ENCODE results near the gene PSMD10. TPM values are rescaled to one million over a fixed set of nuclear protein-coding genes. Genes with fewer than 3 reads are reported as not detected.

The PSMD10 gene
- total and polyA plus RNA-seq, 2 of the 8 experiments (the other 6 are each of a cell fraction or from before 2014, with no cell fraction given), result 49.9 to 79.9 TPM

- Histone ChIP-seq H2AK5ac (ENCODE audit: low read depth, low read length) (no peak overlapping the region), H2AFZ (ENCODE audit: low read length) (no peak overlapping the region), H2BK12ac (ENCODE audit: low read depth, low read length) (no peak overlapping the region), H3K4me1 (replicated peaks in 1 of 4; ENCODE audit: control insufficient read depth in 3 of 4, insufficient read depth in 4 of 4, low read length in 3 of 4) (no peaks in the 10 kb centered on the region), H3K4me3 (ENCODE audit: extremely low read depth in 1 of 4, insufficient read depth in 2 of 4, low read depth in 3 of 4, low read length in 4 of 4) (no peak overlapping the region), H3K4ac (replicated peaks; ENCODE audit: insufficient read length, low read depth, low read length) (no peak overlapping the region), H2BK15ac (ENCODE audit: low read length) (no peak overlapping the region), H3K27me3 (replicated peaks in 1 of 4; ENCODE audit: control insufficient read depth in 3 of 4, extremely low read depth in 1 of 4, insufficient read depth in 3 of 4, low read length in 3 of 4) (no peaks in the 10 kb centered on the region), H3K23me2 (ENCODE audit: low read depth, low read length) (no peaks in the 10 kb centered on the region), H3K9ac (replicated peaks in 1 of 4; ENCODE audit: extremely low read depth in 1 of 4, low read depth in 3 of 4, low read length in 3 of 4) (no peak overlapping the region), H4K91ac (replicated peaks; ENCODE audit: insufficient read length, low read length) (no peak overlapping the region), H4K8ac (ENCODE audit: extremely low read depth, insufficient read depth, low read length) (no peak overlapping the region), H3K36me3 (ENCODE audit: control insufficient read depth in 2 of 4, insufficient read depth in 4 of 4, low read length in 3 of 4) (no peaks in the 10 kb centered on the region), H3K79me2 (ENCODE audit: control insufficient read depth in 1 of 2, insufficient read depth in 2 of 2, low read length in 2 of 2) (no peaks in the 10 kb centered on the region), H2BK5ac (ENCODE audit: low read depth, low read length) (no peak overlapping the region), H3K27ac (ENCODE audit: low read depth, low read length) (no peak overlapping the region), H4K5ac (ENCODE audit: insufficient read length, low read depth, low read length) (no peak overlapping the region), H3K14ac (ENCODE audit: insufficient read length) (no peak overlapping the region), H2BK20ac (ENCODE audit: low read length) (no peak overlapping the region), H3K56ac (replicated peaks; ENCODE audit: insufficient read length, low read depth, low read length) (no peak overlapping the region), H3K79me1 (ENCODE audit: low read depth, low read length) (no peaks in the 10 kb centered on the region), H2BK120ac (replicated peaks; ENCODE audit: low read depth, low read length) (no peak overlapping the region), H3K18ac (ENCODE audit: extremely low read depth, low read length) (no peak overlapping the region), H3K4me2 (ENCODE audit: insufficient read depth in 1 of 2, low read depth in 2 of 2, low read length in 2 of 2) (no peak overlapping the region), H3K9me3 (ENCODE audit: insufficient read depth in 2 of 2, low read depth in 1 of 2, low read length in 1 of 2) (no peaks in the 10 kb centered on the region), H3K23ac (ENCODE audit: insufficient read length) (no peak overlapping the region), H4K20me1 (replicated peaks in 1 of 2; ENCODE audit: control insufficient read depth in 1 of 2, insufficient read depth in 2 of 2, low read length in 2 of 2) (no peaks in the 10 kb centered on the region)
- DNase-seq (ENCODE audit: low read depth in 1 of 2, low spot score in 2 of 2) (no peak), FAIRE-seq (no peak)
- ChIA-PET CTCF (ENCODE audit: partially characterized antibody) (no interaction called here), POLR2A (ENCODE audit: partially characterized antibody) (no interaction called here)
- WGBS, 2 experiments (ENCODE audit: extremely low coverage in 1 of 2, insufficient coverage in 1 of 2, insufficient read length in 1 of 2, insufficient replicate concordance in 2 of 2, low coverage in 1 of 2, low lambda C conversion rate in 2 of 2, missing lambda C conversion rate in 1 of 2), result 83% methylated on average over 2 of the region's 2 CpGs; no CpG with 5 or more reads in 1 of the 2 experiments
- TF ChIP-seq RNF2 (IDR thresholded peaks at IDR 0.05; ENCODE audit: borderline replicate concordance, low read depth, low read length, missing control alignments, poor library complexity, severe bottlenecking) (no peak), ATF3 (IDR thresholded peaks at IDR 0.05; ENCODE audit: insufficient read depth, low read depth, low read length) (no peak), MAFK (IDR thresholded peaks at IDR 0.05; ENCODE audit: low read depth, low read length) (no peak), CHD1 (IDR thresholded peaks at IDR 0.05; ENCODE audit: low read depth, low read length) (no peak), RAD21 (IDR thresholded peaks at IDR 0.05 in 1 of 2, conservative IDR thresholded peaks at IDR 0.05 in 1 of 2; ENCODE audit: low read depth in 2 of 2, low read length in 2 of 2) (no peak), HDAC2 (IDR thresholded peaks at IDR 0.05; ENCODE audit: borderline replicate concordance in 1 of 2, low read depth in 2 of 2, low read length in 2 of 2) (no peak), BACH1 (IDR thresholded peaks at IDR 0.05; ENCODE audit: low read length) (no peak), ASH2L (IDR thresholded peaks at IDR 0.05; ENCODE audit: low read length) (no peak), ATF2 (IDR thresholded peaks at IDR 0.05; ENCODE audit: low read length) (no peak), SIN3A (conservative IDR thresholded peaks at IDR 0.05 in 1 of 2, IDR thresholded peaks at IDR 0.05 in 1 of 2; ENCODE audit: low read depth in 1 of 2, low read length in 2 of 2) (no peak), ZNF274 (IDR thresholded peaks at IDR 0.05; ENCODE audit: borderline replicate concordance, extremely low read depth, low read length) (no peak)
Observed at GRCh38 chrX:108064613-108065012, 26.7 kb downstream of the PSMD10 start.
